Memory B cell (primary cell): ENCODE measurements around the gene ULK4.
A peak's percentile ranks its signal among the peaks of the same experiment; 100 is the strongest.

ENCODE experiments used
- ATAC-seq: fragments of 150-1000 bp; cut with Tn5 transposase; 2 replicates; pipeline ENCODE4 v1.10.0; 2021; ENCODE audit warnings: low read depth, mild to moderate bottlenecking, moderate library complexity
- DNase-seq, 2 donors: peaks; one replicate each; pipeline ENCODE4 v3.0.0; 2022; ENCODE audit warnings: low spot score in 2 of 2
- H3K27ac Mint-ChIP-seq: one replicate; pipeline ENCODE4 v1.8.0; 2022; ENCODE audit warnings: mild to moderate bottlenecking, moderate library complexity, mixed read lengths
- H3K27me3 Mint-ChIP-seq: one replicate; pipeline ENCODE4 v1.8.0; 2022; ENCODE audit warnings: mixed read lengths
- H3K36me3 Mint-ChIP-seq: one replicate; pipeline ENCODE4 v1.8.0; 2022; ENCODE audit warnings: mild to moderate bottlenecking, mixed read lengths
- H3K4me1 Mint-ChIP-seq: one replicate; pipeline ENCODE4 v1.8.0; 2022; ENCODE audit warnings: mixed read lengths
- H3K4me3 Mint-ChIP-seq: one replicate; pipeline ENCODE4 v1.8.0; 2022; ENCODE audit warnings: mild to moderate bottlenecking, moderate library complexity, mixed read lengths
- H3K9me3 Mint-ChIP-seq: one replicate; pipeline ENCODE4 v1.8.0; 2022; ENCODE audit warnings: mixed read lengths

The ULK4 gene

GRCh38 chr3:41523897-41524296 lies 438.0 kb downstream of the ULK4 start:
- no peaks in the 10 kb centered on the region for H3K27me3 Mint-ChIP-seq
- peaks cover 15% of the 10 kb centered on the region for H3K4me1 Mint-ChIP-seq
- ATAC-seq, result no peak
- no peak for DNase-seq
- H3K9me3 Mint-ChIP-seq, result no peaks in the 10 kb centered on the region
- H3K27ac Mint-ChIP-seq, result no peak overlapping the region
- no peak overlapping the region for H3K4me3 Mint-ChIP-seq
- no peaks in the 10 kb centered on the region for H3K36me3 Mint-ChIP-seq

GRCh38 chr3:41522612-41523011 lies 439.3 kb downstream of the ULK4 start:
- Mint-ChIP-seq H3K27me3 (no peaks in the 10 kb centered on the region), H3K27ac (peak overlapping the region; percentile 65), H3K4me3 (peak overlapping the region; percentile 46), H3K36me3 (no peaks in the 10 kb centered on the region), H3K4me1 (peaks cover 15% of the 10 kb centered on the region), H3K9me3 (no peaks in the 10 kb centered on the region)
- DNase-seq, result peak in 1 of 2 donors; percentile 1
- ATAC-seq, result peak; percentile 59

GRCh38 chr3:41521010-41521655 lies 440.8 kb downstream of the ULK4 start:
- peaks cover 14% of the 10 kb centered on the region for H3K4me1 Mint-ChIP-seq
- no peak for DNase-seq
- ATAC-seq, result no peak
- H3K4me3 Mint-ChIP-seq, result no peak overlapping the region
- no peak overlapping the region for H3K27ac Mint-ChIP-seq
- H3K36me3 Mint-ChIP-seq, result peaks cover 2% of the 10 kb centered on the region
- H3K27me3 Mint-ChIP-seq, result no peaks in the 10 kb centered on the region
- peaks cover 2% of the 10 kb centered on the region for H3K9me3 Mint-ChIP-seq

DNA sequence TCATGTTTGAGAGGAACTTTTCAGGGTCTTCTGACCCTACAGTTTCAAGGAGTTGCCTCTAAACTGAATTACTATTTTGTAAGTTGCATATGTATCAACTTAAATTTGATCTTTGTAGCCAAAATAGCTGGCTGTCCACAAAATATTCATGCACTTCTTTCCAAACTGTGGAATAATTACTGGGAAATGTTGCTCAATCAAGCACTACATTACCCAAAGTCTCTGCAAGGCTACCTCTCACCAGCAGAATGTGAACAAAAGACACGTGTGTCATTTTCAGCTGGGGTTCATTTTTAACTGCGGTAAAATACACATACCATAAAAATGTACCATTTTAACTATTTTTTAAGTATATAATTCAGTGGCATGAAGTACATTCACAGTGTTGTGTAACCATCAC lies 442.2 kb downstream of the ULK4 start:
- Mint-ChIP-seq H3K27me3 (no peaks in the 10 kb centered on the region), H3K27ac (no peak overlapping the region), H3K4me3 (no peak overlapping the region), H3K9me3 (peaks cover 5% of the 10 kb centered on the region), H3K4me1 (peaks cover 6% of the 10 kb centered on the region), H3K36me3 (peaks cover 4% of the 10 kb centered on the region)
- DNase-seq (no peak), ATAC-seq (no peak)

DNA sequence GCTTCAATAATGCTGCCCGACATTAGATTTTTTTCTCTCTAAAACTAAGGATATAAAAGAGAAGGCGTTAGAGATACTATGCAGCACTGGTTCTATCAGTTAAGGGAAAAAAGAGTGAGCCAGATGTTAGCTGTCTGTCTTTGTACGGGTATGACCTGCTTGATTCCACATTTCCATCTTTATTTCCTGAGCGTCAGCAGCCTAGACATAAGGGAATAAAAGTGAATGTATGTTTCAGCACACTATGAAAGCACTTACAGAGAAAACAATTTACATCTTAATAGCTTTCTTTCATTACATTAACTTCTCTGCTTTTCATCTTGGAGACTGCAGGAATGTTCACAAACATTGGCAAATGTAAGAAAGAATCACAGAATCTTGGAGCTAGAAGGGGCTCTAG lies 443.3 kb downstream of the ULK4 start:
- Mint-ChIP-seq H3K4me1 (peaks cover 6% of the 10 kb centered on the region), H3K9me3 (peaks cover 5% of the 10 kb centered on the region), H3K27me3 (no peaks in the 10 kb centered on the region), H3K36me3 (peaks cover 8% of the 10 kb centered on the region), H3K27ac (no peak overlapping the region), H3K4me3 (no peak overlapping the region)
- ATAC-seq (no peak), DNase-seq (no peak)

DNA sequence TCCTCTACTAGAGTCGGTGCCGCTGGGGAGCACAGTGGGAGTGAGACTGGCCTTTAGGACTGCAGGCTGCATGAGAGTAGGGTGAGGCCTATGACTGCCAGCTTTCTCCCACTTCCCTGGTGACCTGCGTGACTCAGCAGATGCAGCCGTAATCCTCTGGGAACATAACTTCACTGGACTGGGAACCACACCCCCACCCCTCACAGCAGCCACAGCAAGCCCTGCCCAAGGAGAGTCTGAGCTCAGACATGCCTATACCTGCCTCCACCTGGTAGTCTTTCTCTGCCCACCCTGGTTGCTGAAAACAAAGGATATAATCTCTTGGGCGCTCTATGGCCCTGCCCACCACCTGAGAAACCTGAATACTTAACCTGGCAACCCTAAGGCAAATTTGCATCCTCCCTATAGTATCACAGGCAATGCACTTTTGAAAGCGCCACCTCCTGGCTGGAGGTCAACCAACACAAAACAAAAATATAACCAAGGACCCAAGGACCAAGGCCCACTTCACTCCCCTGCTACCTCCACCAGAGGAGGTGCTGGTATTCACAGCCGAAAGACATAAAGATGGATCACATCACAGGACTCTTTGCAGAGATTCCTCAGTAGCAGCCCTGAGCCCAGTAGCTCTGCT lies 453.7 kb downstream of the ULK4 start:
- DNase-seq, result no peak
- Mint-ChIP-seq H3K4me3 (no peak overlapping the region), H3K4me1 (no peaks in the 10 kb centered on the region), H3K27ac (no peak overlapping the region), H3K36me3 (peaks cover 35% of the 10 kb centered on the region), H3K27me3 (no peaks in the 10 kb centered on the region), H3K9me3 (peaks cover 22% of the 10 kb centered on the region)
- no peak for ATAC-seq

DNA sequence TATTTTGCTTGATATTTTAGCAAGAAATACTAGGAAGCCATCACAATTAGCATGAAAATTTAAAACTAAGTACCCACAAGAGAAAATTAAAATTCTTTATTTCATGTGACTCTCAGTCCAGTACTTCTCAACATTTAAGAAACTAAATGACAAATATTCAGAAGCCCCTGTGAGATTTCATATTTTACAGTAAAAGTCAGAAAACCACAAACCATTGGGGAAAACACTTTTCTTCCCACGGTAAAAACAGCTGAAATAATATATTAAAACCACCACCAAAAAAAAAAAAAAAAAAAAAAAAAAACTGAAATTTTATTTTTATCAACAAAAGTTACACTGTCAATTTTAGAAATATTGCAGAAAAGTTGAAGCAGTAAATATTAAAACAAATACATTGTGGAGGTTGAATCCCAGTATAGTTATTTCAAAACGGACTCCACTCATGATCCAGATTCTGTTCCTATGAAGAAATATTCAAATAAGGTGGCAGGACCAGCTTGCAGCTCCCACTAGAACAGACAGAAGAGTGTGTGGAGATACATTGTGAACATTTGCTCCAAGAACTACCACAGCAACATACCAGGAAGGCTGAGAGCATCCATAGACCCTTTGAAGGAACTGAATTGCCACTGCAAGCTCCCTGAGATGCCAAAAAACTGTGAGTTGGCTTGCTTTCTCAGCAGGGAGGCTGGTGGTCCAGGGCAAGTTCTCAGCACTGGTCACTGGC lies 454.4 kb downstream of the ULK4 start:
- H3K27ac Mint-ChIP-seq, result no peak overlapping the region
- no peak overlapping the region for H3K4me3 Mint-ChIP-seq
- H3K4me1 Mint-ChIP-seq, result no peaks in the 10 kb centered on the region
- H3K9me3 Mint-ChIP-seq, result peaks cover 21% of the 10 kb centered on the region
- H3K27me3 Mint-ChIP-seq, result no peaks in the 10 kb centered on the region
- no peak for ATAC-seq
- no peak for DNase-seq
- H3K36me3 Mint-ChIP-seq, result peaks cover 29% of the 10 kb centered on the region

- Mint-ChIP-seq H3K36me3 (peaks cover 14% of the 10 kb centered on the region), H3K4me3 (no peak overlapping the region), H3K4me1 (no peaks in the 10 kb centered on the region), H3K27ac (no peak overlapping the region), H3K27me3 (no peaks in the 10 kb centered on the region), H3K9me3 (peaks cover 7% of the 10 kb centered on the region)
- DNase-seq (no peak), ATAC-seq (no peak)
These were observed 457.8 kb downstream of the ULK4 start for GRCh38 chr3:41503998-41504623.

- ATAC-seq, result no peak
- no peak for DNase-seq
- H3K4me1 Mint-ChIP-seq, result no peaks in the 10 kb centered on the region
- no peak overlapping the region for H3K4me3 Mint-ChIP-seq
- peaks cover 3% of the 10 kb centered on the region for H3K36me3 Mint-ChIP-seq
- H3K27ac Mint-ChIP-seq, result no peak overlapping the region
- H3K27me3 Mint-ChIP-seq, result no peaks in the 10 kb centered on the region
- no peaks in the 10 kb centered on the region for H3K9me3 Mint-ChIP-seq
These were observed 459.4 kb downstream of the ULK4 start for GRCh38 chr3:41502481-41502880.

- Mint-ChIP-seq H3K4me3 (no peak overlapping the region), H3K4me1 (no peaks in the 10 kb centered on the region), H3K36me3 (peaks cover 4% of the 10 kb centered on the region), H3K27me3 (no peaks in the 10 kb centered on the region), H3K9me3 (no peaks in the 10 kb centered on the region), H3K27ac (no peak overlapping the region)
- ATAC-seq (no peak), DNase-seq (no peak)
These were observed 459.9 kb downstream of the ULK4 start for GRCh38 chr3:41502023-41502422.

- H3K27me3 Mint-ChIP-seq, result no peaks in the 10 kb centered on the region
- peaks cover 5% of the 10 kb centered on the region for H3K36me3 Mint-ChIP-seq
- DNase-seq (no peak), ATAC-seq (no peak)
- H3K27ac Mint-ChIP-seq, result no peak overlapping the region
- H3K9me3 Mint-ChIP-seq, result no peaks in the 10 kb centered on the region
- no peak overlapping the region for H3K4me3 Mint-ChIP-seq
- H3K4me1 Mint-ChIP-seq, result no peaks in the 10 kb centered on the region
These were observed 463.1 kb downstream of the ULK4 start for GRCh38 chr3:41498847-41499246.

- Mint-ChIP-seq H3K4me3 (no peak overlapping the region), H3K36me3 (no peaks in the 10 kb centered on the region), H3K27me3 (no peaks in the 10 kb centered on the region), H3K9me3 (no peaks in the 10 kb centered on the region), H3K27ac (no peak overlapping the region), H3K4me1 (no peaks in the 10 kb centered on the region)
- DNase-seq, result no peak
- no peak for ATAC-seq
These were observed 471.5 kb downstream of the ULK4 start for GRCh38 chr3:41490360-41490759.

DNA sequence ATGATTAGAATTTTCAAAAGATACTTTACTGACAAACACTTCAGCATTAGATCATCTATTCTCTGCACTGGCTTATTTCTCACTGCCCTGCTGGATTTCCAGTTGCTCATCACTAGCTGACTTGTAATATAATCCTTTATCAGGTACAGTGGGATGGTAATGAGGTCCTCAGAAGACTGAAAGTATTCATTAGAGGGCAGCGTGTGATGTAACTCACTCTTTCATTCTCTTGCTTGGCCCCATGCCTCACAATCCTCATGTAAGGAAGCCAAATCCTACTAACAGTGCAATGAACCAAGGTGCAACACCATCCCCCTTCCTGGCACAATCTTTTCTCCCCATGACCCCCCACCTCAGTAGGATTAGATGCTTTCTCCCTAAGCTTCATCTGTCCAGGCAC lies 472.7 kb downstream of the ULK4 start:
- Mint-ChIP-seq H3K36me3 (peaks cover 3% of the 10 kb centered on the region), H3K4me3 (no peak overlapping the region), H3K9me3 (no peaks in the 10 kb centered on the region), H3K27ac (no peak overlapping the region), H3K27me3 (no peaks in the 10 kb centered on the region), H3K4me1 (no peaks in the 10 kb centered on the region)
- no peak for DNase-seq
- no peak for ATAC-seq

DNA sequence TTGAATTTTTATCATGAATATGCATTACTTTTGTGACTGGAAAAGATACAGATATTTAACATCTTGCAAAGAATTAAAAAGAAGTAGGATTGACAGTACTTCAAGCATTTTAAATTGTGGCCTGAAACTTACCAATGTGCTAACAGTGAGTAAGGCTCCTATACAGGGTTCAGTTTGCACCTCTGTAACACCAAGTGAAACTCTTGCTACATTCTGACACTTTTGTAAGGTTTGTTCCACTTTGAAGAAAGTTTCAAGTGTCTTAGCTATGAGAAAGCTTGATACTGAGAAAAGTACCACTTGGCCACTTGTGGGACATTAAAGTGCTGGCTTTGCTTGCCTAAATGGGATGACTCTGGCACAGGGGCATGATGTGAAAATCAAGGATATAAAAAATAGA lies 473.4 kb downstream of the ULK4 start:
- no peaks in the 10 kb centered on the region for H3K27me3 Mint-ChIP-seq
- no peak overlapping the region for H3K4me3 Mint-ChIP-seq
- H3K36me3 Mint-ChIP-seq, result peaks cover 3% of the 10 kb centered on the region
- ATAC-seq (no peak), DNase-seq (no peak)
- H3K9me3 Mint-ChIP-seq, result no peaks in the 10 kb centered on the region
- no peak overlapping the region for H3K27ac Mint-ChIP-seq
- H3K4me1 Mint-ChIP-seq, result no peaks in the 10 kb centered on the region
